Transverse colon (tissue), 4 donors: ENCODE results near the gene SHROOM3. TPM values are rescaled to one million over a fixed set of nuclear protein-coding genes. Genes with fewer than 3 reads are reported as not detected.

Source experiments
- DNase-seq: peaks from one replicate; pipeline ENCODE4 v3.0.0-alpha.2; 2019
- H3K27ac ChIP-seq, 4 donors: fragments of 200-600 bp; sonication (generic); 2 replicates each; pipeline ENCODE4 v1.5.1; 2016 to 2018; ENCODE audit warnings: inconsistent platforms in 4 of 4
- H3K27me3 ChIP-seq: fragments of 200-600 bp; sonication (generic); 2 replicates; pipeline ENCODE4 v1.5.1; 2017; ENCODE audit warnings: inconsistent platforms
- H3K36me3 ChIP-seq, 4 donors: fragments of 200-600 bp; sonication (generic); 2 replicates each; pipeline ENCODE4 v1.5.1; 2017 to 2019; ENCODE audit warnings: inconsistent platforms in 4 of 4
- H3K4me1 ChIP-seq, 4 donors: fragments of 200-600 bp; sonication (generic); 2 replicates each; pipeline ENCODE4 v1.5.1; 2017 to 2020; ENCODE audit warnings: inconsistent platforms in 4 of 4
- H3K4me3 ChIP-seq, 4 donors: fragments of 200-600 bp; sonication (generic); 1 replicate in 1 of 4; 2 replicates in 3 of 4; pipeline versions ENCODE4 v1.5.1 to v1.6.1; 2017 to 2019; ENCODE audit warnings: inconsistent platforms in 4 of 4
- H3K9me3 ChIP-seq, 2 donors: fragments of 200-600 bp; sonication (generic); 2 replicates each; pipeline ENCODE4 v1.5.1; 2017 to 2019; ENCODE audit warnings: inconsistent platforms in 2 of 2
- EP300 ChIP-seq: sonication (generic); formaldehyde crosslinking; IDR thresholded peaks from one replicate; pipeline ENCODE4 v1.6.1; 2017; ENCODE audit warnings: antibody characterized with exemption, low read depth
- POLR2A ChIP-seq: fragments of 450-650 bp; IDR thresholded peaks from one replicate; pipeline ENCODE4 v1.6.1; 2016; ENCODE audit warnings: antibody characterized with exemption, mild to moderate bottlenecking, moderate library complexity
- POLR2AphosphoS5 ChIP-seq, 3 donors: sonication (generic); formaldehyde crosslinking; IDR thresholded peaks; one replicate each; pipeline ENCODE4 v1.6.1; 2016; ENCODE audit warnings: antibody characterized with exemption in 3 of 3
- WGBS, 2 donors: methylation state at CpG; one replicate each; pipeline ENCODE4 v1.1.5; 2018; ENCODE audit warnings: low coverage in 1 of 2; 5-methylcytosine and 5-hydroxymethylcytosine counted together
- in situ Hi-C, 4 donors: fragments of 200-750 bp; cut with MboI; loops; one replicate each; pipeline versions ENCODE4 v1.15.0 to v1.15.1; 2017; ENCODE audit warnings: low sequenced_read_pairs in 3 of 4, low pct_ligation_motif_present in 1 of 4, low pct_unique_long_range_greater_than_20kb in 1 of 4
- intact Hi-C: fragments of 100-400 bp; cut with DNase I; formaldehyde crosslinking; loops from one replicate; pipeline ENCODE4 v1.15.1; 2023; ENCODE audit warnings: low total_unique reads
- total RNA-seq, 4 donors: library from RNA; depleted of rRNA; stranded (reverse); fragments of >200 nt; gene quantifications; one replicate each; pipeline ENCODE4 v1.1.0, GENCODE V29; 2016
- TF ChIP-seq, protein P1 (sequence below), 5 experiments: fragments of 200-600 bp in 3 of 5; fragments of 450-650 bp in 2 of 5; sonication (generic) in 3 of 5; IDR thresholded peaks; 1 replicate in 2 of 5; 2 replicates in 3 of 5; pipeline ENCODE4 v1.5.1; 2016 to 2017; ENCODE audit warnings: antibody characterized with exemption in 5 of 5, inconsistent platforms in 3 of 5, mild to moderate bottlenecking in 2 of 5, moderate library complexity in 1 of 5

The SHROOM3 gene
- total RNA-seq, 4 donors from 2014 or later, result 182 to 456 (median 437) TPM

DNA sequence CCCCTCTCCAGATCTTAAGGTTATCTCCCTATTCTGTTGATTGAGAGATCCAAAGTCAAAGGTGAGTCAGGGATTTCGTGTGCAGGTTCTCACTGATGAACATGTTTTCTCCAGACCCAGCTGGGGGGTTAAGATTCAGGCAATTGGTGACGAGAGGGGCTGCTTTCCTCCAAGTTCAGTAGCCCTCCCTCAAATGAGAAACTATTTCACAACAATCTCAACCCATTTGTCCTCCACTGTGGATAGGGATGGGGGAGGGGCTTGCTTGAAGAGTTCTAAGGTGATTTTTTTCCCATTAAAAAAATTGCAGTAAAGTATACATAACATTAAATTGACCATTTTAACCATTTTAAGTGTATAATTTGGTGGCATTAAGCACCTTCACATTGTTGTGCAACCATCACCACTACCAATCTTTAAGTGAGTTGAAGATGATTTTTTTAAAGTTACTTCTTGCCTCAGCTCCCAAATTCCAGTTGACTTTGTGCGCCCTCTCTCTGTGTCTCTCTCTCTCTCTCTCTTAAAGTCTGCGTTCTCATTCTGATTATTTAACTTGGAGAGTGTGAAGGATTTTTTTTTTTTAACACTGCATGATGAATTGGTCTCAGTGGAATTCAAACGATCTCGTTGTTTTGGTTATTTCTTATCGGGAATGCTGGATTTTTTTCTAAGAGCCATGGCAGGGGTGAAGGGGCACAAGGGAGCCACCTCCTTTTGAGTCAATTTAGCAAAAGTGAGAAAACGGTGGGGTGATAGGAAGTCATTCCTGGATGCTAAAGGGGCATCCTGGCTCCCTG, 175.9 kb downstream of the SHROOM3 start:
- DNase-seq, result no peak
- no peak overlapping the region for H3K4me3 ChIP-seq
- WGBS, 2 donors, result 61 to 67% methylated on average over 5 to 8 of the region's 8 CpGs
- peaks cover 9 to 68% (median 20%) of the 10 kb centered on the region in 4 donors for H3K4me1 ChIP-seq
- no peaks in the 10 kb centered on the region for H3K36me3 ChIP-seq
- in situ Hi-C loops, result no loop called here
- TF ChIP-seq, protein P1, sequence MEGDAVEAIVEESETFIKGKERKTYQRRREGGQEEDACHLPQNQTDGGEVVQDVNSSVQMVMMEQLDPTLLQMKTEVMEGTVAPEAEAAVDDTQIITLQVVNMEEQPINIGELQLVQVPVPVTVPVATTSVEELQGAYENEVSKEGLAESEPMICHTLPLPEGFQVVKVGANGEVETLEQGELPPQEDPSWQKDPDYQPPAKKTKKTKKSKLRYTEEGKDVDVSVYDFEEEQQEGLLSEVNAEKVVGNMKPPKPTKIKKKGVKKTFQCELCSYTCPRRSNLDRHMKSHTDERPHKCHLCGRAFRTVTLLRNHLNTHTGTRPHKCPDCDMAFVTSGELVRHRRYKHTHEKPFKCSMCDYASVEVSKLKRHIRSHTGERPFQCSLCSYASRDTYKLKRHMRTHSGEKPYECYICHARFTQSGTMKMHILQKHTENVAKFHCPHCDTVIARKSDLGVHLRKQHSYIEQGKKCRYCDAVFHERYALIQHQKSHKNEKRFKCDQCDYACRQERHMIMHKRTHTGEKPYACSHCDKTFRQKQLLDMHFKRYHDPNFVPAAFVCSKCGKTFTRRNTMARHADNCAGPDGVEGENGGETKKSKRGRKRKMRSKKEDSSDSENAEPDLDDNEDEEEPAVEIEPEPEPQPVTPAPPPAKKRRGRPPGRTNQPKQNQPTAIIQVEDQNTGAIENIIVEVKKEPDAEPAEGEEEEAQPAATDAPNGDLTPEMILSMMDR (IDR thresholded peaks at IDR 0.05), result no peak
- no peak for TF ChIP-seq POLR2AphosphoS5 (IDR thresholded peaks at IDR 0.05)
- no peak for TF ChIP-seq POLR2A
- TF ChIP-seq EP300, result no peak
- intact Hi-C loops, result no loop called here
- no peaks in the 10 kb centered on the region for H3K9me3 ChIP-seq
- H3K27ac ChIP-seq, result peak overlapping the region; percentile 70 to 83 (median 74)
- no peaks in the 10 kb centered on the region for H3K27me3 ChIP-seq

DNA sequence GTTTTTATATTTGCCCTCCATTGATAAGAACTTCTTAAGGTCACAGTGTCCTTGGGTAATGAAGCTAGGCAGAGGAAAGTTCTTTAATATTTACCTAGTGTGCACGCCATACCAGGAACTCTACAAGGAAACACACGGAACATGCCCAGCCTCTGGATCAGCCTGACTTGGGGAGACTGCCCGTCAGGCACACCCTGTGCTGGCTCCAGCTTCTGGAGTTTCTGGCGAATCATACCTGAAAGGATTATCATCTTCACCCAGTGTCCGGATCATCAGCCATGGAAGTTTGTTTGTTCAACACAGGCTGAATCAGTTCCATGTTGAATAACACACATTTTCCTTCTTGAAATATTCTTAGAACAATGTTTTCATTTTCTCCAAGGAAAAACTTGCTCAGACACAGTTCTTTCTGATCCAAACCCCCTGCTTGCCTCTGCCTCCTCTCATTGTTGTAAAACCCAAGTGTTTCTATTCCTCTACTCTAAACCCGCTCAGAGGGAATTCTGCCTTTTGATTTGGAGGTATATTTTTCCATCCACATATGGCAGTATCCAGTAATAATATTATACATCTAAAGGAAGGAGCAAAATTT, 176.7 kb downstream of the SHROOM3 start:
- Histone ChIP-seq H3K4me1 (peaks cover 9 to 60% (median 18%) of the 10 kb centered on the region in 4 donors), H3K4me3 (no peak overlapping the region), H3K27me3 (no peaks in the 10 kb centered on the region), H3K27ac (peak overlapping the region; percentile 70 to 83 (median 74)), H3K9me3 (no peaks in the 10 kb centered on the region), H3K36me3 (no peaks in the 10 kb centered on the region)
- intact Hi-C loops, result no loop called here
- WGBS, 2 donors, result 55 to 60% methylated on average over 2 to 6 of the region's 6 CpGs
- TF ChIP-seq POLR2A (peak; percentile 66), POLR2AphosphoS5 (IDR thresholded peaks at IDR 0.05) (peak in 2 of 3 donors; percentile 61 to 63), EP300 (no peak)
- TF ChIP-seq, protein P1 (IDR thresholded peaks at IDR 0.05), result no peak
- DNase-seq, result peak; percentile 76
- in situ Hi-C loops, result no loop called here

DNA sequence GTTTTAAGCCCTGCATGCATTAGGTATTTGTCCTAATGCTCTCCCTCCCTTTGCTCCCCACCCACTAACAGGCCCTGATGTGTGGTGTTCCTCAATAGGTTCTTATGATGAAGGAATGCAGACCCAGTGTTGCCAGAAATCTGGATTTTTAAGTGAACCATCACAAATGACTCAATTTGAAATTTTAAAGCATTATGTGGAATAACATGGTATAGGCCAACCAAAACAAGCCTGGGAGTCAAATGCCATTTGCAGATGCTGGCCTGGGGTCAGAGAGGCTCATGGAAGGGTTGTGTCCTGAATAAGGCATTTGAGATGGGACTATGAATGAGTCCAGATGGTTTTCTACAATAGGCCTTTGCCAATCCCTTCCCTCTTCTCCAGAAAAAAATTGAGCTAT, 179.6 kb downstream of the SHROOM3 start:
- no peak for DNase-seq
- H3K36me3 ChIP-seq, result no peaks in the 10 kb centered on the region
- intact Hi-C loops, result no loop called here
- no peak overlapping the region for H3K4me3 ChIP-seq
- peaks cover 3 to 46% (median 8%) of the 10 kb centered on the region in 4 donors for H3K4me1 ChIP-seq
- in situ Hi-C loops, result no loop called here
- no peak overlapping the region for H3K27ac ChIP-seq
- TF ChIP-seq POLR2A, result no peak
- TF ChIP-seq, protein P1 (IDR thresholded peaks at IDR 0.05), result no peak
- TF ChIP-seq EP300, result no peak
- TF ChIP-seq POLR2AphosphoS5 (IDR thresholded peaks at IDR 0.05), result no peak
- H3K27me3 ChIP-seq, result no peaks in the 10 kb centered on the region
- H3K9me3 ChIP-seq, result no peaks in the 10 kb centered on the region

DNA sequence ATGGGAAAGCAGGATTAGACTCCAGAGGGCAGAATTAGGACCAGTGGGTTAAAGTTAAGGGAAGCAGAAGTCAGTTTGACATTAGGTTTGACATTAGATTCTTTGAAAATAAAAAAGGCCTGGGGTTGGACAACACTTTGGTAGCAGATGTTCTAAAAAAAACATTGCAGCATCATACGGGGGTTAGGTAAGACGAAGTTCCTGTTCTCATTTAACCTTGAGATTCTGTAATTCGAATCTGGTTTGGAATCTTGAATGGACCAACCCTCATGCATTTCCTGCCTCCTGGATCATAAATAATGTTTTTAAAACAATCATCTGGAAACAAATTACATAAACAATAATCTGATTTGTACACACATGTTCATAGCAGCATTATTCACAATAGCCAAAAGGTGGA, 181.0 kb downstream of the SHROOM3 start:
- Histone ChIP-seq H3K36me3 (no peaks in the 10 kb centered on the region), H3K9me3 (no peaks in the 10 kb centered on the region), H3K27me3 (no peaks in the 10 kb centered on the region), H3K27ac (no peak overlapping the region), H3K4me1 (peaks cover 3 to 42% (median 7%) of the 10 kb centered on the region in 4 donors), H3K4me3 (no peak overlapping the region)
- intact Hi-C loops, result no loop called here
- DNase-seq, result no peak
- TF ChIP-seq POLR2A (no peak), EP300 (no peak), POLR2AphosphoS5 (IDR thresholded peaks at IDR 0.05) (no peak)
- TF ChIP-seq, protein P1 (IDR thresholded peaks at IDR 0.05), result no peak
- in situ Hi-C loops, result no loop called here
- 67 to 68% methylated on average over 3 of the region's 3 CpGs for WGBS, 2 donors
